GM21529 (cell line): ENCODE results near the gene GMFB.
"Not testable (repeated sequence)": the region's sequence is repeated elsewhere in the genome, so short reads cannot be mapped to it uniquely, and the experiment has no call there.

Experiments
- ATAC-seq: cut with Tn5 transposase; IDR thresholded peaks from one replicate; pipeline ENCODE4 v1.9.1; 2021; ENCODE audit not compliant: unreplicated experiment

GMFB gene

DNA sequence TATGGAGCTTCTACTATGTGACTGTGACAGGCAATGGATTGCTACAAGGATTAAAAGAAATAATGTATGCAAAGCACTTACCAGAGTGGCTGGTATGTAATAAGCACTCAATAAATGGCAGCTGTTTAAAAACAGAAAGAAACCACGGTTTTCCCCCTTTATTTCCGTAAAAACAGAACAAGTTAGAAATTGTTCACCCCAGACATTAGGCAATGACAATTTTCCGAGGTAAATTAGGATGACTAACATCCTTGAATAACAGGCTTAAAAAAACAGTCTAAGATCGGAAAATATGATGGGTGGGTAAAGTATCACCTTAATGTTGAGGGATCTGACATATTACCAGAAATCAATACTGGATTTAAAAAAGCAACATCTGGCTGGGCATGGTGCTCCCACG is 26.7 kb downstream of the GMFB start:
- ATAC-seq, result no peak

DNA sequence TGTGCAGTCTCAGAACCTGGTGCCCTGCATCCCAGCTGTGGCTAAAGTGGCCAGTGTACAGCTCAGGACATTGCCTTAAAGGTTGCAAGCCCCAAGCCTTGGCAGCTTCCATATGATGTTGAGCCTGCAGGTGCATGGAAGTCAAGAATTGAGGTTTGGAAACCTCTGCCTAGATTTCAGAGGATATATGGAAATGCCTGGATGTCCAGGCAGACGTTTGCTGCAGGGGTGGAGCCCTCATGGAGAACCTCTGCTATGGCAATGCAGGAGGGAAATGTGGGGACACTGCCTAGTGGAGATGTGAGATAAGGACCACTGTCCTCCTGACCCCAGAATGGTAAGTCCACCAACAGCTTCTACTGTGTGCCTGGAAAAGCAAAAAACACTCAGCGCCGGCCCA is 29.7 kb downstream of the GMFB start:
- no peak for ATAC-seq

DNA sequence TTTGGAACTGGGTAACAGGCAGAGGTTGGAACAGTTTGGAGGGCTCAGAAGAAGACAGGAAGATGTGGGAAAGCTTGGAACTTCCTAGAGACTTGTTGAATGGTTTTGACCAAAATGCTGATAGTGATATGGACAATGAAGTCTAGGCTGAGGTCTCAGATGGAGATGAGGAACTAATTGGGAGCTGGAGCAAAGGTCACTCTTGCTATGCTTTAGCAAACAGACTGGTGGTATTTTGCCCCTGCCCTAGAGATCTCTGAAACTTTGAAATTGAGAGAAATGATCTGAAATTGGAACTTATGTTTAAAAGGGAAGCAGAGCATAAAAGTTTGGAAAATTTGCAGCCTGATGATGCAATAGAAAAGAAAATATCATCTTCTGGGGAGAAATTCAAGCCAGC is 30.2 kb downstream of the GMFB start:
- ATAC-seq, result not testable (repeated sequence)

DNA sequence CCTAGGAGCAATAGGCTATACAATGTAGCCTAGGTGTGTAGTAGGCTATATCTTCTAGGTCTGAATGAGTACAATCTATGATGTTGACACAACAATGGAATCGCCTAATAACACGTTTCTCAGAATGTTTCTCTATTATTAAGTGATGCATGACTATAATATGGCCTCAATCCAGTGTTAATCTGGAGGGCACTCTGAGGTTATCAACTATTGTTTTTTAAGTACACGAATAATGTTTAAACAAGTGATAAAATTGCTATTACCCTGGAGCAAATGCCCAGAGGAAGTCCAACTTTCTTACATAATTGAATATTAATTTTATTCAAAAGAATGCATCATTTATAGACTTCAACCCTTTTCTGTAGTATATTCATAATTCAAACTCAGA is 31.2 kb downstream of the GMFB start:
- no peak for ATAC-seq

DNA sequence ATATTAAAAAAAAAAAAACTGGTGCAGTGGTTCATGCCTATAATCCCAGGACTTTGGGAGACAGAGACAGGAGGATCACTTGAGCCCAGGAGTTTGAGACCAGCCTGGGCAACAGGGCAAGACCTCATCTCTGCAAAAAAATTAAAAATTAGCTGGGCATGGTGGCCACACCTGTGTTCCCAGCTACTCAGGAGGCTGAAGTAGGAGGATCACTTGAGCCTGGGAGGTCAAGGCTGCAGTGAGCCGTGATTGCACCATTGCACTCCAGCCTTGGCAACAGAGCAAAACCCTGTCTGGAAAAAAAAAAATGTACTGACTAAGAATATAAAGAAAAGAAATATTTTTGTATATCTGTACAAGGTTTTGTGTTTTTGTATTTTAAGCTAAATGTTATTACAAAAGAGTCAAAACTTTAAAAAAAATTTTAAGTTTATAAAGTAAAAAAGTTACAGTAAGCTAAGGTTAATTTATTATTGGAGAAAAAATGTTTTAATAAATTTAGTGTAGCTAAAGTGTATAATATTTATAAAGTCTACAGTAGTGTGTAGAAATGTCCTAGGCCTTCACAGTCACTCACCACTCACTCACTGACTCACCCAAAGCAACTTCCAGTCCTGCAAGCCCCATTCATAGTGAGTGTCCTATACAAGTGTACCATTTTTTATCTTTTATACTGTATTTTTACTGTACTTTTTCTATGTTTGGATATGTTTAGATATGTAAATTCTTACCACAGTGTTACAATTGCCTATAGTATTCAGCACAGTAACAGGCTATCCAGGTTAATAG is 31.8 kb downstream of the GMFB start:
- ATAC-seq, result not testable (repeated sequence)

DNA sequence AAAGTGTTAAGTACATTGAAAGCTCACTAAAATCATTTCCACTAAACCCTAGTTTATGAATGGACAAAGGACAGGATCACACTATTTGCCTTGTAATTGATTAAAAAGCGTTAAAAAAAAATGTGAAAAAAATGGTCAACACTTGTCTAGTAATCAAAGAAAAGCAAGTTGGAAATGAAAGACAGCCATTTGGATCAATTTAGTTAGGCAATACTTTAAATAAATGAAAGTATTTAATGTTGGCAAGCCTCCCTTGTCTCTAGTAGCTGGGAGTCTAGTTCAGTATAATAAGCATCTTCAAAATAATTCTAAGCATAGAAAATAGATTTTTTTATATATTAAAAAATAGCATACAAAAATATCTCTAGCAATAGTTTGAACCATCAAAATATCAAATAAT is 33.4 kb downstream of the GMFB start:
- ATAC-seq, result no peak

DNA sequence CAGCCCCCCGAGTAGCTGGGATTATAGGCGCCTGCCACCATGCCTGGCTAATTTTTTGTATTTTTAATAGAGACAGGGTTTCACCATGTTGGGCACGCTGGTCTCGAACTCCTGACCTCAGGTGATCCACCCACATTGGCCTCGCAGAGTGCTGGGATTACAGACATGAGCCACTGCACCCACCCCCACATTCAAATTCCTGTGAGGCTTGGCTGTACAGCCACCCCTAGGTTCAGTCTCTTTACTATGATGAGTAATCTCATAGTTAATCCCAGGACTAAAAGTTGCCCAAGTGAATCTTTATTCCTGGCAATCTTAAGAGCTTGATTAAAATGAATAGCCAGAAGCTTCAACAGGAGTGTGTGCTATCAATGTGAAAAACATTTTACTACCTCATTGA is 34.8 kb downstream of the GMFB start:
- not testable (repeated sequence) for ATAC-seq

DNA sequence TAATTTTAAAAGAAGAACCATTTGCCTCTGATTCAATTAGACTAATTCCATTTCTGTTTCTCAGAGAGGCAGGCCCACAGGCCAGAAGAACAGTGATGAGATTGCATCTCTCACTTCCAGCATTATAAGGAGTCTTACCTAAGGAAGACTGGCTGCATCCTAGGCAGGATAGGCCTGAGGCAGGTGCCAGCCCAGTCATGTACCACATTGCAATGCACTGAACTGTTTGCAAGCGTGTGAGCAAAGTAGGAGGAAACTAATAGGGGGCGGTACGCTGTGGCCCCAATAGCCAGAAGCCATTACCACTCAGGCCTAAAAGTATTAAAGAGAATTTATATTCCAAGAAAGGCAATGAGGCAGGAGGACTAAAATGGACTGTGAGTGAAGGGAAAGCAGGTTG is 35.5 kb downstream of the GMFB start:
- no peak for ATAC-seq

DNA sequence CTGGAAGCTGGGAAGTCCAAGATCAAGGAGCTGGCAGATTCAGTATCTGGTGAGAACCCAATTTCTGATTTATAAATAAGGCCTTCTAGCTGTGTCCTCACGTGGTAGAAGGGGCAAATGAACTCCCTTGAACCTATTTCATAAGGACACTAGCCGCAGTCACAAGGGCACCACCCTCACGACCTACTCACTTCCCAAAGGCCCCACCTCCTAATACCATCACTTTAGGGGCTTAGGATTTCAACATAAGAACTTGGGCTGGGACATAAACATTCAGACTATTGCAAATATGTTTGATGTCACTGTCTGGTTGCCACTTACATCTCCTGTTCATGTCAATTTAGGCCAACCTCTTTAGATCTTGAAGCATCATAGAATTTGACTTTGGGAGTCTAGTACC is 36.8 kb downstream of the GMFB start:
- no peak for ATAC-seq

DNA sequence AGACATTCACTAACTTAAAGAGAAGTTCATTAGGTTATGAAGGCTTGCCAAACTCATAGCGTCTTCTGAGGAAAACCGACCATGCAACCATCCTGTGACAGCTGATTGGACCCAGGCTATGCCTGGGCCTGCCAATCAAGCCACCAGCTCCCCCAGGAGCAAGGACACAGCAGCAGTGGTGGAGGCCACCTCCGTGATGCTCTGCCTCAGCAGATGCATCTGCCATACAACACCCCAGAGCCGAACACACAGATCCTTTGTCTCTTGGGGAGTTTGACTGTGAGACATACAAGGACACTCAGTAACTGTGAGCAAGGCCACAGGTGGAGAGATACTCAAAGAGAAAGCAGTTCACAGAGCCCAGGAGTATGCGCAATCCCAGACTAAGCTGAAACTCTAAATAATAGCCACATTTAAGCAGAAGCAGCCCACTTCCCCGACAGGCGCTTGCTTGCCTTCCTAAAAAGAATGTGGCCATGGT is 37.6 kb downstream of the GMFB start:
- ATAC-seq, result no peak

DNA sequence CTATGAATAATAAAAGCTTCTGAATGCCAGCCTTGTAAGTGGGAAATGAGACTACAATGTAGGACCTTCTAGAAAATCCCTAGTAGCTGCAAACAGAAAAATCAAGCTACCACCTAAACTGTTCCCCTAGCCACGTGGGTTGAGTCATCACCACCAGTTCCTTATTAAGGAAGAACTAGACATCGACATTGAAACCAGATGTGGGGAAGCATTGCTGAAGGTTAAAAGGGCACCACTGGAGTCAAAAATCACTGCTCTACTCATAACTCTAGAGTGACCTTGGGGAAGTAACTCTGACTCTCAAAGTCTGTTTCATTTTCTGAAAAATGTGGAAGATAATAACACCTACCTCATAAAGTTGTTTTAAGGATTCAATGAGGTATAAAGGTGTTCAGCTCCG is 38.2 kb downstream of the GMFB start:
- peak; percentile 80 for ATAC-seq

DNA sequence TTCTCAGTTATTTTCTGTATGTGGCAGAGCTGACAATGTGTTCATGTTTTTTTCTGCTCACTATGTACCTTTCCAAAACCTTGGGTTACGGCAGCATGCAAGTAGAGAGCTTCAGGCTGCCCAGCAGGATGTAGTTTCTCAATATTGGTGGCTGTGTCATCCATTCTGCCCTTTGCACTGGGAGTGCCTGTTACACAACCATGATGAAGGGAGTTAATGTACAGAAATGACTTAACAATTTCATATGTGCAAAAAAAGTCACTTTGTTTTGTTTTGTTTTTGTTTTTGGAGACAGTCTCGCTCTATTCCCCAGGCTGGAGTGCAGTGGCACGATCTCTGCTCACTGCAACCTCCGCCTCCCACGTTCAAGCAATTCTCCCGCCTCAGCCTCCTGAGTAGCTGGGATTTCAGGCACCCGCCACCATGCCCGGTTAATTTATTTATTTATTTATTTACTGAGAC is 41.5 kb downstream of the GMFB start:
- no peak for ATAC-seq

DNA sequence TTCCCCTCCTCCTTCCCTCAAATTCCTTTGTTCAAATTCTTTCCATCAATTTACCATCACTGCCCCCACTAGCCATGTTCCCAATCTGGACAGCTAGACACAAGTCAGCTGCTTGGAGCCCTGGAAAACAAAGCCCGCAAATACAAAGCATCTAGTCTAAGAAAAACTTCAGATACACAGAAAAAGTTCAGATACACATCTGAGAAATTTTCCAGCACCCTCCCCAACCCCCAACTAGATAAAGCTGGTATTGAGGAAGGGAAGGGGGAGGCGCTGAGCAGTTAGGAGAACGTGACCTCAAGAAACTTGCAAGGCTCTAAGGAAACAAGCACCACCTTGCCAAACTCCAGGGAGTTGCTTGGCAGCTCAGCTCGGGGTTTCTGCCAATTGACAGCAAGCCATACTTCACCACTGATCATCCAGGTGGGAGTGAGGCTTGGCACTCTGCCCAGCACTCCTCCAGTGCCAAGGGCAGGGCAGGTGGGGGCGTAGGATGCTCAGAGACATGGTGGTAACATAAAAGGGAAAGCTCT is 42.6 kb downstream of the GMFB start:
- no peak for ATAC-seq

DNA sequence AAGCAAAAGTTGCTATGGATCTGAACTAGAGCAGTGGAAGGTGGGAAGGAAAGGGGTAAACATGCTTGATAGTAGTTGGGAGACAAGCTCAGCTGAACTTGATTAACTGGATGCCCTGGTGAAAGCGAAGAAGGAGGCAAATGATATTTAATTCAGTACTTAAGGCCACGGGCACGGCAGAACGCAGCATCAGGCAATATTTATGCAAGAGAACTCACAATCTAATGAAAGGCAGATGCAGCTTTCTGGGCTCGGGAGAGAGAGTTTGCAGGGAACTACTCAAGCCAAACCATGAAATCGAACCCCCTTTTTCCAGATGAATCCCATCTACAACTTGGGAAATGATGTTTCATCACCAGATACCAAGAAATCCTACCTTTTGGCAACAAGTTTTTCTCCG is 44.1 kb downstream of the GMFB start:
- ATAC-seq, result no peak

DNA sequence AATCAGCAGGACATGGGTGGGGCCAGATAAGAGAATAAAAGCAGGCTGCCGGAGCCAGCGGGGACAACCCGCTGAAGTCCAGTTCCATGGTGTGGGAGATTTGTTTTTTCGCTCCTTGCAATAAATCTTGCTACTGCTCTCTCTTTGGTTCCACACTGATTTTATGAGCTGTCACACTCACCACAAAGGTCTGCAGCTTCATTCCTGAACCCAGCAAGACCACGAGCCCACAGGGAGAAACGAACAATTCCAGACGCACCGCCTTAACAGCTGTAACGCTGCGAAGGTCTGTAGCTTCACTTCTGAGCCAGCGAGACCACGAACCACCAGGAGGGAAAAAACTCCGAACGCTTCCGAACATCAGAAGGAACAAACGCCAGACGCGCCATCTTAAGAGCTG is 44.8 kb downstream of the GMFB start:
- no peak for ATAC-seq

DNA sequence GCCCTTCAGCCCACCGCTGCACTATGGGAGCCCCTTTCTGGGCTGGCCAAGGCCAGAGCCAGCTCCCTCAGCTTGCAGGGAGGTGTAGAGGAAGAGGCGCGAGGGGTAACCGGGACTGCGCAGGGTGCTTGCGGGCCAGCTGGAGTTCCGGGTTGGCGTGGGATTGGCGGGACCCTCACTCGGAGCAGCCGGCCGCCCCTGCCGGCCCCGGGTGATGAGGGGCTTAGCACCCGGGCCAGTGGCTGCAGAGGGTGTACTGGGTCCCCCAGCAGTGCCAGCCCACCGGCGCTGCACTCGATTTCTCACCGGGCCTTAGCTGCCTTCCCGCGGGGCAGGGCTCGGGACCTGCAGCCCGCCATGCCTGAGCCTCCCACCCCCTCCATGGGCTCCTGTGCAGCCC is 45.8 kb downstream of the GMFB start:
- not testable (repeated sequence) for ATAC-seq

DNA sequence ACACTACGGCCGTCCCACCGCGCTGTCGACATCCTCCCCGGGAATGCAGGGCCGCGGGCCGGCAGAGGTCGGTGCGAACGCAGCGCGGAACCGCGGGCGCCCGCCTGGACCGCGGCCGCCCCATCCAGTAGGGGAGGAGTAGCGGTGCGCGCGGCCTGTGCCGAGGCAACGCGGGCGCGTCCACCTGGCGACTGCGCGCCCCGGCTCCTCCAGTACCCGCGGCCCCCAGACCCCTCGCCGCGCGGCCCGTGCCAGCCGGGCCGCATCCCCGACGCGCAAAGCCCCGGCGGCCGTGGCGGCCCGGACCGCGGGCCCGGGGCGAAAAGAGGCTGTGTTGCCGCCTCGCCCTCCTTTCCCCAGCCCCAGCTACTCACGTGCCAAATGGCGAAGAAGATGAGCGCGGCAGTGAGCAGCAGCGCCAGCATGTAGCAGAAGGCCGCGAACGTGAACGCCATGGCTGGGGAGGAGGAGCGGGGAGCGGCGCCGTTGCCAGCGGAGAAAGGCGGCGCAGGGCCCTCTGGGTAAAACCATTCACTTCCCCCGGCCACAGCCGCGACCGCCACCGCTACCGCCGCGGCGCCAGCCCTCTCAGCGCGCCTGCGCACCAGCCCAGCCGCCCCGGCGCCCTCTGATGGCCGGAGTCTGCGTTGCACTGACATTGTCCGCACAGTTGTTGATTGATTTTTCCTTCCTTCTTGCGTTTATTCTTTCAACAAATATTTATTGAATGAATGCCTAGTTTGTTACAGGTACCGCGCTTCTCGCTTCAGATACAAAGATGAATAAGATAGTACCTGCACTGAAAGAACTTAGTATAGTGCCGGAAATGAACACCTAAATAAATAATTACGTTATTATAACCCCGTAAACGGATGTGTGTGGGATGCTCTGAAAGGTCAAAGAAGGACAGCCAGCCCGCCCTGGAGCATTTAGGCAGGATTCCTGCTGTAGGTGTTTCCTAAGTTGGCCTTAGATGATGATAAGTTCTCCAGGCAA is 47.6 kb downstream of the GMFB start, which contains the start of gene CNIH1:
Gene CNIH1 (minus strand): TSS at position 502 of the 996 bp plus-strand sequence. CDS start 47 bp downstream, at position 455.
- peak; percentile 92 for ATAC-seq

DNA sequence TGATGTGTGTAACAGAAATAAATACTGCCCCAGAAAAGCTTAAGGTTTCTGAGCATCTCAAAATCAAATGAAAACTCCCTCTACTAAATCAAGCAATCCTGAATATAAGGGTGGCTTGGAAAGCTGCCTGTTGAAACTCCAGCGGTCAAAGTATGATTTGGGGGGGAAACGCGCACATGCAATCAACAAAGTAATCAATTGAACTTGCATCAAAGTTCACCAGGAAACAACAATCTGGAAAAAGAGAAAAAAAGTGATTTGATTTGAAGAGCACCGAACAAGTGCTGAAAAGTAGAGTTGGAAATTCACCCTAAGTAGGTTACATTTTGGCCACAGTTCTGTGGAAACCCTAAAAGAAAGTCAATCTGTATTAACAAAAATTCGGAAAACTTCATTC is 48.3 kb downstream of the GMFB start:
- ATAC-seq, result no peak

DNA sequence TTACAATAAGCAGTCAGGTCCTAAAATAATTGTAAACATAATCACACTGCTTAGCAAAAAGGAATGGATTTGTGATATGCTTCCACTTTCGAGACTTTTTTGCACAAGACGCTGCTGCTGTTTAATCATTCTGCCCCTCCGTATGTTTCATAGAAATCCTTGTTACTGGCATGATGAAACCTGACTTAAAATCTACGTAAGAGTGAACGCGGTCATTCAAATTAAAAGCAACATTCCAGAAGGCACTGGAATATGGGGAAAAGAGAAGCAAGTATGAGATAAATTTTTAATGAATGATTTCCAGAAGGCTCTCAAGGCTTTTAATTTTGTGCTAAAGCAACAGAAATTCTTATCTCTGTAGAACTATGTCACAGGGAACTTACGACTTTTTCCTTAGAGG is 48.7 kb downstream of the GMFB start:
- ATAC-seq, result no peak

DNA sequence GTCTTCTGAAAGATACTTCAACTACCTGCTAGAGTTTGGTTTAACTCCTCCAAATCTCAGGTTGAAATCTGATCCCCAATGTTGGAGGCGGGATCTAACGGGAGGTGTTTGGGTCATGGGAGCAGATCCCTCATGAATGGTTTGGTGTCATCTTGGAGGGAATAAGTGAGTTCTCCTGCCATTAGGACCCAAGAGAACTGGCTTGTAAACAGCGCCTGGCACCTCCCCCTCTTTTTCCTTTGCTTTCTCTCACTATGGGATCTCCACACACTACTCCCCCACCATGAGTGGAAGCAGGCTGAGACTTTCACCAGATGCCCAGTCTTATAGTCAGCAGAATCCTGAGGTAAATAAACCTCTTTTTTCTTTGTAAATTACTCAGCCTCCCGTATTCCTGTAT is 50.1 kb downstream of the GMFB start:
- ATAC-seq, result no peak

DNA sequence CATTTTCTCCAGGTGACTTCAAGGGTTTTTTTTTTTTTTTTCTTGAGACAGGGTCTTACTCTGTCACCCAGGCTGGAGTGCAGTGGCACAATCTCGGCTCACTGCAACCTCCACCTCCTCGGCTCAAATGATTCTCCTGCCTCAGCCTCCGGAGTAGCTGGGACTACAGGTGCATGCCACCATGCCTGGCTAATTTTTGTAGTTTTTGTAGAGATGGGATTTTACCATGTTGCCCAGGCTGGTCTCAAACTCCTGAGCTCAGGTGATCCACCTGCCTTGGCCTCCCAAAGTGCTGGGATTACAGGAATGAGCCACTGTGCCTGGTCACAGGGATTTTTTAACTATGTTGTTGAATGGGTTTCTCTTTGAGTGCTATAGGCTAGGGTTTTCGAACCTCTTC is 50.8 kb downstream of the GMFB start:
- ATAC-seq, result not testable (repeated sequence)
